IPS-11a (cell line): ENCODE measurements around the gene UXS1.

Source experiments
- H3K4me3 ChIP-seq: one replicate; pipeline ENCODE4 v1.5.1; 2013; ENCODE audit warnings: low read depth, low read length, control low read depth

The UXS1 gene

GRCh38 chr2:106113361-106113966 lies 80.6 kb downstream of the UXS1 start:
- H3K4me3 ChIP-seq, result no peak overlapping the region

- H3K4me3 ChIP-seq, result no peak overlapping the region
These were observed 82.1 kb downstream of the UXS1 start for GRCh38 chr2:106111882-106112571.

GRCh38 chr2:106109675-106110424 lies 84.3 kb downstream of the UXS1 start:
- H3K4me3 ChIP-seq, result no peak overlapping the region

GRCh38 chr2:106108791-106109190 lies 85.3 kb downstream of the UXS1 start:
- no peak overlapping the region for H3K4me3 ChIP-seq

GRCh38 chr2:106108351-106108750 lies 85.8 kb downstream of the UXS1 start:
- no peak overlapping the region for H3K4me3 ChIP-seq

- H3K4me3 ChIP-seq, result no peak overlapping the region
These were observed 86.5 kb downstream of the UXS1 start for GRCh38 chr2:106107509-106108131.

GRCh38 chr2:106106622-106107508 lies 87.2 kb downstream of the UXS1 start:
- no peak overlapping the region for H3K4me3 ChIP-seq

GRCh38 chr2:106105151-106105922 lies 88.8 kb downstream of the UXS1 start:
- H3K4me3 ChIP-seq, result no peak overlapping the region

- no peak overlapping the region for H3K4me3 ChIP-seq
These were observed 89.6 kb downstream of the UXS1 start for GRCh38 chr2:106104332-106105062.

- no peak overlapping the region for H3K4me3 ChIP-seq
These were observed 94.4 kb downstream of the UXS1 start for GRCh38 chr2:106099691-106100090.

GRCh38 chr2:106098664-106099063 lies 95.4 kb downstream of the UXS1 start:
- H3K4me3 ChIP-seq, result no peak overlapping the region

- no peak overlapping the region for H3K4me3 ChIP-seq
These were observed 96.0 kb downstream of the UXS1 start for GRCh38 chr2:106098081-106098480.

- no peak overlapping the region for H3K4me3 ChIP-seq
These were observed 96.8 kb downstream of the UXS1 start for GRCh38 chr2:106097038-106098000.

GRCh38 chr2:106096299-106097037 lies 97.6 kb downstream of the UXS1 start:
- H3K4me3 ChIP-seq, result no peak overlapping the region

GRCh38 chr2:106095478-106096298 lies 98.4 kb downstream of the UXS1 start:
- H3K4me3 ChIP-seq, result no peak overlapping the region

GRCh38 chr2:106094131-106094841 lies 99.8 kb downstream of the UXS1 start:
- H3K4me3 ChIP-seq, result no peak overlapping the region
